ENCODE measurements around the gene TBC1D7. TPM values are rescaled to one million over a fixed set of nuclear protein-coding genes. Genes with fewer than 3 reads are reported as not detected.
A peak's percentile ranks its signal among the peaks of the same experiment; 100 is the strongest.

TBC1D7 gene
- total and polyA plus RNA-seq, 2 donors (not counting 1 experiment from before 2014, with no cell fraction given) = 21.5 to 22.3 TPM

GRCh38 chr6:13298446-13298845, 29.9 kb downstream of the TBC1D7 start:
- POLR2A ChIA-PET = interaction anchor here (0.8 to 1.7 kb wide), 4 partner anchors 11 to 188 kb away, joined by 3 to 5 read pairs (median 4); no protein-coding TSS in a partner anchor
- Histone ChIP-seq H3K79me2 (ENCODE audit: control insufficient read depth, insufficient read depth, low read length) (peaks cover 52% of the 10 kb centered on the region), H3K9ac (ENCODE audit: low read length) (no peak overlapping the region), H3K36me3 (replicated peaks in 1 of 2; ENCODE audit: control extremely low read depth in 1 of 2, control insufficient read depth in 1 of 2, extremely low read depth in 1 of 2, insufficient read depth in 2 of 2, low read length in 1 of 2) (peaks cover 2 to 58% of the 10 kb centered on the region in 2 experiments), H2AFZ (ENCODE audit: insufficient read depth, low read depth, low read length, poor library complexity, severe bottlenecking) (no peak overlapping the region), H4K20me1 (ENCODE audit: control insufficient read depth, insufficient read depth, low read length, poor library complexity, severe bottlenecking) (no peaks in the 10 kb centered on the region), H3K4me2 (replicated peaks; ENCODE audit: low read depth, low read length, poor library complexity, severe bottlenecking) (no peak overlapping the region), H3K27me3 (replicated peaks in 1 of 4; ENCODE audit: control extremely low read depth in 1 of 4, control insufficient read depth in 3 of 4, insufficient read depth in 4 of 4, low read length in 3 of 4) (no peaks in the 10 kb centered on the region), H3K4me3 (ENCODE audit: control extremely low read depth in 1 of 5, extremely low read depth in 1 of 5, insufficient read depth in 1 of 5, low read depth in 2 of 5, low read length in 4 of 5) (no peak overlapping the region), H3K9me3 (ENCODE audit: control extremely low read depth in 1 of 3, control insufficient read depth in 2 of 3, insufficient read depth in 1 of 3, low read length in 2 of 3) (no peaks in the 10 kb centered on the region), H3K27ac (ENCODE audit: low read length in 2 of 2) (no peak overlapping the region), H3K4me1 (ENCODE audit: control insufficient read depth in 2 of 2, insufficient read depth in 2 of 2, low read length in 2 of 2) (peaks cover 31 to 38% of the 10 kb centered on the region in 2 donors)
- Mint-ChIP-seq H3K9me3 (ENCODE audit: insufficient read depth) (no peaks in the 10 kb centered on the region), H3K27me3 (no peaks in the 10 kb centered on the region), H3K4me1 (peaks cover 88% of the 10 kb centered on the region), H3K27ac (peak overlapping the region; percentile 95), H3K4me3 (no peak overlapping the region)
- intact Hi-C loops (cut with micrococcal nuclease) = loop anchor here (2.0 kb wide), 1 partner anchor 56 kb away; no protein-coding TSS in a partner anchor
- WGBS (ENCODE audit: insufficient coverage) = 100% methylated on average over 2 of the region's 3 CpGs
- DNase-seq = no peak
- CTCF ChIA-PET = interaction anchor here (0.6 to 4.7 kb wide), 7 partner anchors 9 to 103 kb away, joined by 3 to 47 read pairs (median 6); partner anchors contain the start of gene TBC1D7
- TF ChIP-seq EZH2 (IDR thresholded peaks at IDR 0.05; ENCODE audit: borderline replicate concordance, insufficient read depth, low read depth, low read length, poor library complexity, severe bottlenecking) (no peak), CTCF (IDR thresholded peaks at IDR 0.05) (no peak)
- ATAC-seq (ENCODE audit: low read depth) = no peak

GRCh38 chr6:13297391-13297790, 30.9 kb downstream of the TBC1D7 start:
- H2AFZ ChIP-seq (ENCODE audit: insufficient read depth, low read depth, low read length, poor library complexity, severe bottlenecking) = no peak overlapping the region
- WGBS (ENCODE audit: insufficient coverage) = 100% methylated on average over 5 of the region's 5 CpGs
- peak overlapping the region; percentile 34 for H3K27ac Mint-ChIP-seq
- no peak overlapping the region for H3K4me2 ChIP-seq (replicated peaks; ENCODE audit: low read depth, low read length, poor library complexity, severe bottlenecking)
- no peaks in the 10 kb centered on the region for H3K27me3 ChIP-seq (replicated peaks in 1 of 4; ENCODE audit: control extremely low read depth in 1 of 4, control insufficient read depth in 3 of 4, insufficient read depth in 4 of 4, low read length in 3 of 4)
- POLR2A ChIA-PET = interaction anchor here (0.8 kb wide), 1 partner anchor 10 kb away, joined by 3 read pairs; no protein-coding TSS in a partner anchor
- ATAC-seq (ENCODE audit: low read depth) (no peak), DNase-seq (no peak)
- H3K9ac ChIP-seq (ENCODE audit: low read length) = no peak overlapping the region
- H3K79me2 ChIP-seq (ENCODE audit: control insufficient read depth, insufficient read depth, low read length) = peaks cover 48% of the 10 kb centered on the region
- H3K4me1 ChIP-seq (ENCODE audit: control insufficient read depth in 2 of 2, insufficient read depth in 2 of 2, low read length in 2 of 2) = peaks cover 21 to 28% of the 10 kb centered on the region in 2 donors
- peaks cover 0 to 66% of the 10 kb centered on the region in 2 experiments for H3K36me3 ChIP-seq (replicated peaks in 1 of 2; ENCODE audit: control extremely low read depth in 1 of 2, control insufficient read depth in 1 of 2, extremely low read depth in 1 of 2, insufficient read depth in 2 of 2, low read length in 1 of 2)
- no peaks in the 10 kb centered on the region for H3K27me3 Mint-ChIP-seq
- CTCF ChIA-PET = interaction anchor here (1.0 to 4.7 kb wide), 7 partner anchors 10 to 241 kb away, joined by 3 to 47 read pairs (median 6); partner anchors contain the start of gene TBC1D7
- no peaks in the 10 kb centered on the region for H4K20me1 ChIP-seq (ENCODE audit: control insufficient read depth, insufficient read depth, low read length, poor library complexity, severe bottlenecking)
- no peak overlapping the region for H3K27ac ChIP-seq (ENCODE audit: low read length in 2 of 2)
- no peak overlapping the region for H3K4me3 Mint-ChIP-seq
- H3K9me3 ChIP-seq (ENCODE audit: control extremely low read depth in 1 of 3, control insufficient read depth in 2 of 3, insufficient read depth in 1 of 3, low read length in 2 of 3) = no peaks in the 10 kb centered on the region
- H3K4me1 Mint-ChIP-seq = peaks cover 78% of the 10 kb centered on the region
- H3K4me3 ChIP-seq (ENCODE audit: control extremely low read depth in 1 of 5, extremely low read depth in 1 of 5, insufficient read depth in 1 of 5, low read depth in 2 of 5, low read length in 4 of 5) = no peak overlapping the region
- H3K9me3 Mint-ChIP-seq (ENCODE audit: insufficient read depth) = no peaks in the 10 kb centered on the region
- no peak for TF ChIP-seq EZH2 (IDR thresholded peaks at IDR 0.05; ENCODE audit: borderline replicate concordance, insufficient read depth, low read depth, low read length, poor library complexity, severe bottlenecking)
- intact Hi-C loops (cut with micrococcal nuclease) = no loop called here

All from B cell (primary cell).